Measurements from ENCODE around the gene COG4.

GRCh38 chr16:70496513-70496912 is 26.8 kb downstream of the COG4 start:
- TF ChIP-seq, protein P1, sequence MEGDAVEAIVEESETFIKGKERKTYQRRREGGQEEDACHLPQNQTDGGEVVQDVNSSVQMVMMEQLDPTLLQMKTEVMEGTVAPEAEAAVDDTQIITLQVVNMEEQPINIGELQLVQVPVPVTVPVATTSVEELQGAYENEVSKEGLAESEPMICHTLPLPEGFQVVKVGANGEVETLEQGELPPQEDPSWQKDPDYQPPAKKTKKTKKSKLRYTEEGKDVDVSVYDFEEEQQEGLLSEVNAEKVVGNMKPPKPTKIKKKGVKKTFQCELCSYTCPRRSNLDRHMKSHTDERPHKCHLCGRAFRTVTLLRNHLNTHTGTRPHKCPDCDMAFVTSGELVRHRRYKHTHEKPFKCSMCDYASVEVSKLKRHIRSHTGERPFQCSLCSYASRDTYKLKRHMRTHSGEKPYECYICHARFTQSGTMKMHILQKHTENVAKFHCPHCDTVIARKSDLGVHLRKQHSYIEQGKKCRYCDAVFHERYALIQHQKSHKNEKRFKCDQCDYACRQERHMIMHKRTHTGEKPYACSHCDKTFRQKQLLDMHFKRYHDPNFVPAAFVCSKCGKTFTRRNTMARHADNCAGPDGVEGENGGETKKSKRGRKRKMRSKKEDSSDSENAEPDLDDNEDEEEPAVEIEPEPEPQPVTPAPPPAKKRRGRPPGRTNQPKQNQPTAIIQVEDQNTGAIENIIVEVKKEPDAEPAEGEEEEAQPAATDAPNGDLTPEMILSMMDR (IDR thresholded peaks at IDR 0.05) = no peak
- TF ChIP-seq POLR2A (IDR thresholded peaks at IDR 0.05) (no peak), POLR2AphosphoS5 (IDR thresholded peaks at IDR 0.05) (no peak)

All from breast epithelium (tissue), 3 donors.